Measurements from ENCODE around the gene TTLL11. TPM values are rescaled to one million over a fixed set of nuclear protein-coding genes. Genes with fewer than 3 reads are reported as not detected.

TTLL11 gene
- total RNA-seq, 3 donors from 2014 or later, result 6.0 to 22.2 (median 6.4) TPM

- TF ChIP-seq CTCF (IDR thresholded peaks at IDR 0.05), result no peak
- DNase-seq (no peak), ATAC-seq (no peak)
- intact Hi-C loops (cut with DNase I, micrococcal nuclease), result no loop called here
- H3K4me1 ChIP-seq (ENCODE audit: low read depth), result no peaks in the 10 kb centered on the region
- H3K4me3 ChIP-seq, result no peak overlapping the region
- H3K9me3 ChIP-seq, result no peaks in the 10 kb centered on the region
- peaks cover 6% of the 10 kb centered on the region for H3K36me3 ChIP-seq (ENCODE audit: low read depth)
Measured at GRCh38 chr9:121784731-121785411, 308.2 kb downstream of the TTLL11 start.

GRCh38 chr9:121783521-121784507 is 309.3 kb downstream of the TTLL11 start:
- no peaks in the 10 kb centered on the region for H3K9me3 ChIP-seq
- no peak for TF ChIP-seq CTCF (IDR thresholded peaks at IDR 0.05)
- H3K4me1 ChIP-seq (ENCODE audit: low read depth), result no peaks in the 10 kb centered on the region
- intact Hi-C loops (cut with DNase I, micrococcal nuclease), result no loop called here
- peaks cover 6% of the 10 kb centered on the region for H3K36me3 ChIP-seq (ENCODE audit: low read depth)
- DNase-seq (no peak), ATAC-seq (no peak)
- no peak overlapping the region for H3K4me3 ChIP-seq

- intact Hi-C loops (cut with DNase I, micrococcal nuclease), result no loop called here
- no peak overlapping the region for H3K4me3 ChIP-seq
- H3K4me1 ChIP-seq (ENCODE audit: low read depth), result no peaks in the 10 kb centered on the region
- H3K9me3 ChIP-seq, result no peaks in the 10 kb centered on the region
- DNase-seq, result no peak
- TF ChIP-seq CTCF (IDR thresholded peaks at IDR 0.05), result no peak
- H3K36me3 ChIP-seq (ENCODE audit: low read depth), result peaks cover 6% of the 10 kb centered on the region
- ATAC-seq, result no peak
Measured at GRCh38 chr9:121783111-121783510, 310.0 kb downstream of the TTLL11 start.

GRCh38 chr9:121782514-121783110 is 310.5 kb downstream of the TTLL11 start:
- no peak for DNase-seq
- Histone ChIP-seq H3K4me1 (ENCODE audit: low read depth) (no peaks in the 10 kb centered on the region), H3K9me3 (no peaks in the 10 kb centered on the region), H3K36me3 (ENCODE audit: low read depth) (peaks cover 6% of the 10 kb centered on the region), H3K4me3 (no peak overlapping the region)
- ATAC-seq, result no peak
- no peak for TF ChIP-seq CTCF (IDR thresholded peaks at IDR 0.05)
- intact Hi-C loops (cut with DNase I, micrococcal nuclease), result no loop called here

GRCh38 chr9:121781701-121782464 is 311.2 kb downstream of the TTLL11 start:
- H3K36me3 ChIP-seq (ENCODE audit: low read depth), result peaks cover 6% of the 10 kb centered on the region
- intact Hi-C loops (cut with DNase I, micrococcal nuclease), result no loop called here
- DNase-seq (no peak), ATAC-seq (no peak)
- no peaks in the 10 kb centered on the region for H3K4me1 ChIP-seq (ENCODE audit: low read depth)
- H3K9me3 ChIP-seq, result no peaks in the 10 kb centered on the region
- no peak for TF ChIP-seq CTCF (IDR thresholded peaks at IDR 0.05)
- no peak overlapping the region for H3K4me3 ChIP-seq

Measured in mucosa of descending colon (tissue), 3 donors.